ENCODE results near the gene RABGAP1L.

DNA sequence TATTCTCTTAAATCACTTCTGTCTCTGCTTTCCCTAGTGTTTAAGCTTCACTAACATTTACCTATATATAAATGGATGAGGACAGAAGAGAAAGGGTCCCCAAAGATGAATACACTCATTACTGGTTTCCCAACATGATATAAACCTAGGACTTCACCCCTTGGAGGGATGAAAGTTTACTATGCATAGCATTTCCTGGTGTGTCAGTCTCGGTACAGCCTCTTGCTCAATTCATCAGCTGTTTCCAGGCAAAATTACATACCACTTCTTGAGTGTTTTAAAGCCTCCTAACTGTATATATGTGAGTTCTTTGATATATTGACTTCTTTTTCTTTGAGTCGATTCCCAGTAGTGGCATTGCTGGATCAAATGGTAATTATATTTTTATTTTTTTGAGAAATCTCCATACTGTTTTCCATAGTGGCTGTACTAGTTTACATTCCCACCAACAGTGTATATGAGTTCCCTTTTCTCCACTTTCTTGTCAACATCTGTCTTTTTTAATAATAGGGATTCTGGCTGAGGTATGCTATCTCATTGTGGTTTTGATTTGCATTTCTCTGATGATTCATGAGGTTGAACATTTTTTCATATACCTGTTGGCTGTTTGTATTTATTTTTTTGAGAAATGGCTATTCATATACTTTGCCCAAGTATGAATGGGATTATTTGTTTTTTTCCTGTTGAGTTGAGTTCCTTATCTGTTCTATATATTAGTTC lies 581.1 kb downstream of the RABGAP1L start:
- TF ChIP-seq, protein P1, sequence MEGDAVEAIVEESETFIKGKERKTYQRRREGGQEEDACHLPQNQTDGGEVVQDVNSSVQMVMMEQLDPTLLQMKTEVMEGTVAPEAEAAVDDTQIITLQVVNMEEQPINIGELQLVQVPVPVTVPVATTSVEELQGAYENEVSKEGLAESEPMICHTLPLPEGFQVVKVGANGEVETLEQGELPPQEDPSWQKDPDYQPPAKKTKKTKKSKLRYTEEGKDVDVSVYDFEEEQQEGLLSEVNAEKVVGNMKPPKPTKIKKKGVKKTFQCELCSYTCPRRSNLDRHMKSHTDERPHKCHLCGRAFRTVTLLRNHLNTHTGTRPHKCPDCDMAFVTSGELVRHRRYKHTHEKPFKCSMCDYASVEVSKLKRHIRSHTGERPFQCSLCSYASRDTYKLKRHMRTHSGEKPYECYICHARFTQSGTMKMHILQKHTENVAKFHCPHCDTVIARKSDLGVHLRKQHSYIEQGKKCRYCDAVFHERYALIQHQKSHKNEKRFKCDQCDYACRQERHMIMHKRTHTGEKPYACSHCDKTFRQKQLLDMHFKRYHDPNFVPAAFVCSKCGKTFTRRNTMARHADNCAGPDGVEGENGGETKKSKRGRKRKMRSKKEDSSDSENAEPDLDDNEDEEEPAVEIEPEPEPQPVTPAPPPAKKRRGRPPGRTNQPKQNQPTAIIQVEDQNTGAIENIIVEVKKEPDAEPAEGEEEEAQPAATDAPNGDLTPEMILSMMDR (IDR thresholded peaks at IDR 0.05): no peak
- no peak for TF ChIP-seq POLR2A (IDR thresholded peaks at IDR 0.05)
- no peak for TF ChIP-seq EP300 (IDR thresholded peaks at IDR 0.05)
